SJSA1 (cell line): Measurements from ENCODE around the gene CDYL. TPM values are rescaled to one million over a fixed set of nuclear protein-coding genes. Genes with fewer than 3 reads are reported as not detected.

Experiments used
- DNase-seq, 2 experiments: peaks; one replicate each; pipeline ENCODE4 v3.0.0-alpha.2; 2015 to 2020; ENCODE audit warnings: low spot score in 2 of 2, low read depth in 1 of 2
- H3K27ac ChIP-seq: fragments of 250-450 bp; sonication (Bioruptor Pico); 2 replicates; pipeline ENCODE4 v1.5.1; 2020; ENCODE audit warnings: mild to moderate bottlenecking, moderate library complexity
- H3K27me3 ChIP-seq: fragments of 250-450 bp; sonication (Bioruptor Pico); replicated peaks from 2 replicates; pipeline ENCODE4 v1.5.1; 2020; ENCODE audit warnings: mild to moderate bottlenecking, moderate library complexity
- H3K36me3 ChIP-seq: fragments of 250-450 bp; sonication (Bioruptor Pico); 2 replicates; pipeline ENCODE4 v1.5.1; 2020; ENCODE audit warnings: mild to moderate bottlenecking
- H3K4me1 ChIP-seq: fragments of 250-450 bp; sonication (Bioruptor Pico); replicated peaks from 2 replicates; pipeline ENCODE4 v1.6.1; 2021; ENCODE audit warnings: mild to moderate bottlenecking
- H3K4me3 ChIP-seq: fragments of 250-450 bp; sonication (Bioruptor Pico); 2 replicates; pipeline ENCODE4 v1.5.1; 2020; ENCODE audit warnings: mild to moderate bottlenecking
- H3K9me3 ChIP-seq: fragments of 250-450 bp; sonication (Bioruptor Pico); replicated peaks from 2 replicates; pipeline ENCODE4 v1.5.1; 2020; ENCODE audit warnings: mild to moderate bottlenecking
- total RNA-seq: library from RNA; depleted of rRNA; stranded (reverse); fragments of >200 nt; shearing (Covaris generic); gene quantifications from 2 replicates; pipeline ENCODE4 v1.2.3, GENCODE V29; 2014

The CDYL gene
- total RNA-seq, 1 experiment from 2014 or later = 36.1 TPM

DNA sequence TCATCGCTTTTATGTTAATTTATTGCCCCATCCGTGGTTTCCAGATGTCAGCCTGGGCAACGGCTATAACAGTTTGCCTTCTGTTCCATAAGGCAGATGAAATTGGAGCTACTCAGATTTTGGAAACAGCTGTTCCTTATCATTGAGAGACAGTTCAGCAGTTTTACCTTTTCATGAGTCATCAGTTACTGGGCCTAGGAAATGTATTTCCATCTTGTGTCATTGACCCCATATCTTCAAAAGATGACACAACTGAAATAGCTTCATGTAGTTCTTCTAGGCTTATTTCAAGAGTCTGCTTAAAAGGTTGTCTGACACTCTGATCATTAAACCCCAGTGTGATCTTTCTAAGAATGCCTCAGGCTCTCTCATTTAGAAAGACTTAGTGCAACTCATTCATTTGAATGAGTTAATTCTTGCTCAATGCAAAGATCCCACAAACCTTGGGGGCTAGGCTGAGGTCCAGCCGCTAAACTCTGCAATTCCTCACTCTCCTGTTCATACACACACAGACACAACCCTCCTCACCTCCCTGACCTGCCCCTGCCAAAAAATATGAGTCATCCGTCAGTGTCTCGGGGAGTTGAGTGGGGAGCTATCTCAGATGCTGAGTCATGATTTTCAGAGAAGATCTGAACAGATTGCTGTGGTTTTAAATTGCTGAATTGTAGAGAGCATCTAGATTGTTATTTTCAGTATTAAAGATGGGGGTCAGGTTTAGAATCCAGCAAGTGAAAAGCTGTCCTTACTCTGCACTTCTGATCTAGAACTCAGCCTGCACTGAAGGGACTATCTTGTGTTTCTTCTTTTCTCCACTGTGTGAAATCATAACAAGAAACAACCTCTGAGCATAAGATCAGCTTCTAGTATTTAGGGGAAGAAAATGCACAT is 165.8 kb downstream of the CDYL start:
- H3K9me3 ChIP-seq = no peaks in the 10 kb centered on the region
- H3K4me1 ChIP-seq = peaks cover 22% of the 10 kb centered on the region
- peaks cover 39% of the 10 kb centered on the region for H3K36me3 ChIP-seq
- DNase-seq = peak; percentile 81 to 83
- no peak overlapping the region for H3K4me3 ChIP-seq
- peak overlapping the region; percentile 41 for H3K27ac ChIP-seq
- H3K27me3 ChIP-seq = no peaks in the 10 kb centered on the region

DNA sequence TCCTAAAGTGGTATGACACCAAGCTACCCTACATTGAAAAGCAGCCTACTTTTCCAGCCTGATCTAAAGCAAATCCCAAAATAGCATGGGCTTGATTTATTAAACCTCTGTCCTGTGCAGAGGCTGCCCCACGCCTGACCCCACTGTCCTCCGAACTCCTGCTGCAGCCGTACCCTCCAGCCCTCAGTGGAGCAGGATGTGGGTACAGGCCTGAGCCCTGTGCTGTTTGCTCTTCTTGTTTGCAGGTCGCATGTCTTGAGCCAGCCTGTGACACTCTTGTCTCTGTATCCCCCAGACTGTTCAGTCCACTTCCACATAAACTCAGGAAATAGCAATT is 166.4 kb downstream of the CDYL start:
- DNase-seq = no peak
- no peak overlapping the region for H3K4me3 ChIP-seq
- peaks cover 39% of the 10 kb centered on the region for H3K36me3 ChIP-seq
- peak overlapping the region; percentile 41 for H3K27ac ChIP-seq
- peaks cover 22% of the 10 kb centered on the region for H3K4me1 ChIP-seq
- H3K9me3 ChIP-seq = no peaks in the 10 kb centered on the region
- H3K27me3 ChIP-seq = no peaks in the 10 kb centered on the region

DNA sequence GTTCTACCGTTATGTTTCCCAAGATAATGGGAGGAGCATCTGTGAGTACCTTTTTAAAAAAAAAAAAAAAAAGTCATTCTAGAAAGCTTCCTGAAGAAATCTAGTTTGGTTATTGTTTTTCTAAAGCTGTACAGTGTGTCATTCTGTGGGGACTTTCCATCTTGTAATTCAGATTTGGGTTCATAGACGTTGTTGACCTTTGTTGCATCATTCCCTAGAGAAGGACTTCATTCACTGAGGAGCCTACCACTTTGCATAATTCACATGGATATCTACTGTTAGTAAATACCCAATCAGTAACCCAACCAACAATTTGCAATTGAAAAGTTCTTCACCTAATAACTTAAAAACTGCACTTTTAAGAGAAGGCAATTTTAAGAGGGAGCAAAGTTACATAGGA is 167.5 kb downstream of the CDYL start:
- Histone ChIP-seq H3K4me1 (peaks cover 22% of the 10 kb centered on the region), H3K9me3 (no peaks in the 10 kb centered on the region), H3K27ac (no peak overlapping the region), H3K27me3 (no peaks in the 10 kb centered on the region), H3K36me3 (peaks cover 34% of the 10 kb centered on the region), H3K4me3 (no peak overlapping the region)
- DNase-seq = no peak

DNA sequence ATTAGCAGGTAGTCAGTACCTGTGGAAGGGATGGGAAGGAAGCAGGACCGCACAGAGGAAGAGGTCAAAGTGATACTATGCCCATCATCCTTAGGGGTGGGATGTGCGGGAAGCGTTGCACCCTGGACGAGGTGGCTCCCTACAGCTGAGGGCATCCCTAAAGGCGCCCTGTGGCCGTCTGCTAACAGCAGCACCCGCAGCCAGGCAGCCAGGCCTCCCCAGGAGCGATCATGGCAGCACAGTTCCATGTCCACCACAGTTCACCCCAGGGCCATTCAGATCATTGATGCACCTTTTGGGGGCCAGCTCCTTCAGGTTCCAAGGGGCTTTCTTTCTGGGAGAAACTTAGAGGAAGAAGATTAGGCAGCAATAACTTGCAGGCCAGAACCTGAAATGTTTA is 168.1 kb downstream of the CDYL start:
- Histone ChIP-seq H3K4me3 (no peak overlapping the region), H3K36me3 (peaks cover 31% of the 10 kb centered on the region), H3K27me3 (no peaks in the 10 kb centered on the region), H3K27ac (no peak overlapping the region), H3K4me1 (peaks cover 22% of the 10 kb centered on the region), H3K9me3 (no peaks in the 10 kb centered on the region)
- DNase-seq = no peak

DNA sequence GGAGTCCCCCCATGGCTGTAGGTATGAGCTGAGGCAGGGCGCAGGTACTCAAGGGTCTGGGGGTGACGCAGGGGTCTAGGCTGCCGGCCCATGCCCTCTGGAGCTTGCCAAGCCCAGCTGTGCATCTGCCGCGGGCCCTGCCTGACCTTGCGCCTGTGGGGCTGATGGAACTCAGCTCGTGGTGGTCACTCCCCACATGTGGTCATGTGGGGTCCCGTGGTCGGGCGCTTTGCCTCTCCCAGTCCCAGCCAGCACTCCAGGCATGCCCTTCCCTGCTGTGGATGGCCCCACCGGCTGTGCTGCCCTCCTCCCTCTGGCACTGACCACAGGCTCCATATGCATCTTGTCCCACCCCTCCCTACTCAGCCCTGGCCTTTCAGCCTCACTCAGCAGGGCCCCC is 170.3 kb downstream of the CDYL start:
- Histone ChIP-seq H3K27me3 (no peaks in the 10 kb centered on the region), H3K4me1 (peaks cover 18% of the 10 kb centered on the region), H3K4me3 (no peak overlapping the region), H3K9me3 (no peaks in the 10 kb centered on the region), H3K36me3 (peaks cover 42% of the 10 kb centered on the region), H3K27ac (no peak overlapping the region)
- no peak for DNase-seq

DNA sequence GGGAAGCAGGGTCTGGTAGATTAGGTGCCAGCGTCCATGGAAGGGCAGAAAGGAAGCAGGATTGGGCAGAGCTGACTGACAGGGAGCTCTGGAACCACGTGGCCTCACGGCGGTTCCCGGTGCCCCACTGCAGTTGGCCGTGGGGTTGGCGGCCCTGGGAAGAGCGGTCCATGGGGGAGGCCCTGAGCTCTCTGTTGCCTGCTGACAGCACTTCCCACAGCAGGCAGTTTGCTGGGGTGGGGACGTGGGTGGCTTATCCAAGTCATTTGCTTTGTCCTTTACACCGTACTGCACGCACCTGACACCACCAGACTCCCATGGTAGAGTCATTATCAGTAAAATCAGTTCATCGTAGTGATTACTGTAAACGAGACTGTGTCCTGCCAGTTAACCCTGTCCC is 171.5 kb downstream of the CDYL start:
- DNase-seq = no peak
- Histone ChIP-seq H3K4me1 (peaks cover 6% of the 10 kb centered on the region), H3K27ac (no peak overlapping the region), H3K9me3 (no peaks in the 10 kb centered on the region), H3K36me3 (peaks cover 54% of the 10 kb centered on the region), H3K27me3 (no peaks in the 10 kb centered on the region), H3K4me3 (no peak overlapping the region)

DNA sequence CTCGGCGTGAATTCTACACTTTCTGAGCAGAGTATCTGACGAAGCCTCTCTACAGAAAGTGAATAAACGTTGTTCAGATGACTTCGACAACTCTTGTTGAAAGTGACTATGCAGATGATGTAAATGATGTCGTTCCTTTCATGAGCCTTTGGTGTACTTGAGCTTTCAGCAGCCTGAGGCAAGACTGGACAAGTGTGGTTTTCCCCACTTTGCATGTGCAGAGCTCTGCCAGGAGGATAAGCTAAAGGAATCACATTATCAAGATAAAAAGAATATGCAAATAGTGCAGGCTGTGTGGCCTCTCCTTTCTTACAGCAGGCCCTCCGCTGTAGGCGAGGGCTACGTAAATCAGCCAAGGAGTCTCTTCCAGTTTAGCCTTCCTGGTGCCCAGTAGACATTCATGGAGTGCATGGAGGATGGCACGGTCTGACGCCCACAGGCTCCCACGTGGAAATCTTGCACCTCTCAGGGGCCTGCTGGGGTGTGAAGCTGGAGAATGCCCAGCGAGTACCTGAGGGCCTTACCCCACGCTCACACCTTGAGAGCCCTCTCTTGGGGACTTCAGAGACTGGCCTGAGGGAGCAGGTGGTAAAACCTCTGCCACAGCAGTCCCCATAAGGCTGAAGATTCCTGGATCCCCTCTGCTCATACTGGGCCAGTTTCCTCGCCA is 172.7 kb downstream of the CDYL start:
- H3K36me3 ChIP-seq = peaks cover 57% of the 10 kb centered on the region
- H3K27ac ChIP-seq = no peak overlapping the region
- peak in 1 of 2 experiments; percentile 22 for DNase-seq
- no peak overlapping the region for H3K4me3 ChIP-seq
- no peaks in the 10 kb centered on the region for H3K27me3 ChIP-seq
- no peaks in the 10 kb centered on the region for H3K4me1 ChIP-seq
- H3K9me3 ChIP-seq = no peaks in the 10 kb centered on the region

DNA sequence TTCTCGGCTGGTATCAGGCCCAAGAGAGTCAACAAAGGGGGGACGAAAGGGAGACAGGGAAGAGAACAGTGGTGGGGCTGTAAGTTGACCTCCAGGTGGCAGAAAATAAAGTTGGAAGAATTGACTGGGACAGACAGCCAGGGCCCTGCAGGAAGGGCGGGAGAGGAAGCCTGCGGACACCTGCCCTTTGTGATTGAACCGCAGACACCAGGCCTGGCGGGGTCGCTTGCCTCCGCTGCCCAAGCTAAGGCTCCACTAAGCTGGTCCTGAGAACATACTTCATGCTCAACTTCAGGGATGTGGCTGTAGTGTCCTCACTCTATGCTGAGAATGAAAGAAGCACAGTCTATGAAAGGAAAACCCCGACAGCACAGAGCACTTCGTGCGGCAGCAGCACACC is 173.9 kb downstream of the CDYL start:
- DNase-seq = peak in 1 of 2 experiments; percentile 14
- no peak overlapping the region for H3K4me3 ChIP-seq
- H3K27me3 ChIP-seq = no peaks in the 10 kb centered on the region
- peaks cover 55% of the 10 kb centered on the region for H3K36me3 ChIP-seq
- no peaks in the 10 kb centered on the region for H3K9me3 ChIP-seq
- H3K27ac ChIP-seq = no peak overlapping the region
- no peaks in the 10 kb centered on the region for H3K4me1 ChIP-seq

DNA sequence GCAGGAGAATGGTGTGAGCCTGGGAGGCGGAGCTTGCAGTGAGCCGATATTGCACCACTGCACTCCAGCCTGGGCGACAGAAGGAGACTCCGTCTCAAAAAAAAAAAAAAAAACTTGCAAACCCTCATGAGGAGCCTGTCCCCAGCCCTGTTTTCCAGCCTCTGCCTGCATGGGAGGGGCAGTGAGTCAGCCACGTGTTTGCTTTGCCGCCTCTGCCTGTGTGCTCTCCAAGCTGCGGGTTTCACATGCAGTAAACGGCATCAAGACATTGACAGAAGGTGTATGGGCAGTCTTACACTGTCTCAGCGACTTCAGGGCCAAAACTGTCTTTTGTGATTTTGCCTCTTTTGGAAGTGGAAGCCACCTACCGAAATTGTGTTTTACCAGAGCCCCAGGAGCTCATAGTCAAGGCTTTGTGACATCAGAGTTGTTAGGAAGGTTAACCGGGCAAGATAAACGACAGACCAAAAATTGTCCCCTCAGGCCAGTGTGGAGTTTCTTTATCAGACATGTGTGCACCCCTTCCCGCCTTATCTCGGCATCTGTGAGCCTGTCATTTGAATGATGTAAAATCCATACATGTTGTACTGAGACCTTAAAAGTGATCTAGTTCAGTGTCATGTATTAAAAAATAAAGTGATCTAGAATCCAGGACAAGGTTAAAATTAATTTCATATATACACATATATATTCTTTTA is 174.8 kb downstream of the CDYL start:
- Histone ChIP-seq H3K4me1 (no peaks in the 10 kb centered on the region), H3K4me3 (no peak overlapping the region), H3K9me3 (no peaks in the 10 kb centered on the region), H3K27ac (no peak overlapping the region), H3K27me3 (no peaks in the 10 kb centered on the region; the same call in 1 of the 2 replicates), H3K36me3 (peaks cover 51% of the 10 kb centered on the region)
- DNase-seq = no peak

DNA sequence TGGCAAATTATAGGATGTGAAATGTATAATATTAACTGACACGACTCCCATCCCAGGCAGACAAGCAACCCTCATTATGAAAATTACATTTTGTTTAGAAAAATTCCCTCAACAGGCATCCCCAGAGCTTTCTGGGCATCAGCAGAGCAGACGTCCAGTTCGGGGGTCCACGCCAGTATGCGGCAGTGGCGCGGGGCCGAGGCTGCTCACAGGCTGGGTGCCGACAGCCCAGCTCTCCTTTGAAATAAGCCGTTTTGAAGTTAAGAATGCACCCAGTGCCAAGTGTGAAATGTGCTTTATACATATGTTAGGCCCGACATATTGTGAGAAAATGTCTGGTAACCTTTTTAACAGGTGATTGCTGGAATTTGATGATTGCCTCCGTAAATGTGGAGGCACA is 177.2 kb downstream of the CDYL start:
- Histone ChIP-seq H3K27ac (no peak overlapping the region), H3K9me3 (no peaks in the 10 kb centered on the region), H3K4me3 (no peak overlapping the region), H3K27me3 (no peaks in the 10 kb centered on the region; the same call in 1 of the 2 replicates), H3K4me1 (no peaks in the 10 kb centered on the region), H3K36me3 (peaks cover 47% of the 10 kb centered on the region)
- DNase-seq = peak in 1 of 2 experiments; percentile 28

DNA sequence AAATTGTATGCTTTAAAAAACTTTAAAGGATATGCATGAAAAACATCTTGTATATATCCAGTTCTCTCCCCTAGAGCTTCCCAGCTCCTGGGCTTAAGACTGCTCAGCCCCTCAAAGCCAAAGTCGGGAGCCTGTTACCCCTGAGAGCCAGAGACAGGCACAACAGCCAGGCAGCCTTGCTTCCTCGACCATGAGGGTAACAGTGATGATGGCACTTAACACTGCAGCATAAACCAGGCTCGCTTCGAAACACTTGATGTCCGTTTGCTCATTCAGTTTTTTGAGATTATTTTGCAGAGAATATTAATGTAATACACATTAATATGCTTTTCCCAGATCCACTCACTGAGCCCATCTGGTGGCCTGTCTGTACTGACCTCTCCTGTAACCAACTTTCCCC is 180.4 kb downstream of the CDYL start:
- no peak overlapping the region for H3K4me3 ChIP-seq
- H3K4me1 ChIP-seq = no peaks in the 10 kb centered on the region
- H3K27me3 ChIP-seq = no peaks in the 10 kb centered on the region; the same call in 1 of the 2 replicates
- H3K9me3 ChIP-seq = no peaks in the 10 kb centered on the region
- peak in 1 of 2 experiments; percentile 22 for DNase-seq
- no peak overlapping the region for H3K27ac ChIP-seq
- H3K36me3 ChIP-seq = peaks cover 32% of the 10 kb centered on the region

DNA sequence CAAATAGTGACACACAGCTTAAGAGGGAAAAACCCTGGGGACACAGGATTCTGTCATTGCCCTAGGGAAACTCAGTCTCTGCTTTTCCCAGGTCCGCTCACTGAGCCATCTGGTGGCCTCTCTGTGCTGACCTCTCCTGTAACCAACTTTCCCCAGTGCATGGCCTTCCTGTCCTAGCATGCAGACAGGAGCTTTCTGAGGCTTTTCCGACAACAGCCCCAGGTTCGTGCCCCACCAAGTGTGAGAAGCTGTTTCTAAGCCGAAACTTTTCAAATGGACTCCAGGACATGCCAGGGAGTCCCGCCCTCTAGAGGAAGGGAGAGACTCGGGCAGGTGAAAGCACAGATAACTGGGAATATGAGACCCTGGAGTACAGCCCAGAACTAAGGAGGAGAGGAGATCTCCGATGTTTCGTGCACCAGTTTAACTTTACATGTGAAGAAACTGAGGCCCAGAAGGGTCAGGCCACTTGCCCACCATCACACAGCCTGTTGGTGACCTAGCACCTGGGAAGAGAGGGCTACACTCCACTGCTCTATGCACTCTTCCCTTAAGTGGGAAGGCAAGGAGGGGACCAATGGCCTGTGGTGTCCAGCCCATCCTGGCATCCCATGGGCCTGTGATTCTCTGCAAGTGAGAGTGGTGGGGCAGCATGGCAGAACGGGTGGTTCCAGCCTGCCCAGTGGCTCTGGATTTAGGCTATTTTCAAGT is 181.5 kb downstream of the CDYL start:
- H3K27ac ChIP-seq = no peak overlapping the region
- H3K4me3 ChIP-seq = no peak overlapping the region
- H3K9me3 ChIP-seq = no peaks in the 10 kb centered on the region
- DNase-seq = no peak
- H3K27me3 ChIP-seq = no peaks in the 10 kb centered on the region; the same call in 1 of the 2 replicates
- peaks cover 22% of the 10 kb centered on the region for H3K36me3 ChIP-seq
- H3K4me1 ChIP-seq = no peaks in the 10 kb centered on the region

DNA sequence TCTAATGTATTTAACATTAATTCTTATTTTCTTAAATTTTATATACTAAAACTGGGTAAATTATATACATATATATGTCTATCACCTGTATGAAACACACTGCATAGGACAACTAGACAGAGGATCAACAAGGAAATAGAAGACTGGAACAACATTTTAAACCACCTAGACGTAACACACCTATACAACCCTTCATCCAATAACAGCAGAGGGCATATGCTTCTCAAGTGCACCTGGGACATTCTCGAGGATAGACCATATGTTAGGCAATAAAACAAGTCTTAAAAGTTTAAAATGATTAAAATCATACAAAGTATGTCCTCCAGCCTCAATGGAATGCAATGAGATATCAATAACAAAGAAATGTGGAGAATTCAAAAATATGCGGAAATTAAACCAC is 182.4 kb downstream of the CDYL start:
- DNase-seq = no peak
- H3K4me1 ChIP-seq = no peaks in the 10 kb centered on the region
- peaks cover 18% of the 10 kb centered on the region for H3K36me3 ChIP-seq
- H3K27me3 ChIP-seq = no peaks in the 10 kb centered on the region; the same call in 1 of the 2 replicates
- H3K27ac ChIP-seq = no peak overlapping the region
- H3K9me3 ChIP-seq = no peaks in the 10 kb centered on the region
- H3K4me3 ChIP-seq = no peak overlapping the region
